Medulla oblongata (tissue), 1 donor: ENCODE measurements around the gene FARP2.
"Not testable (repeated sequence)": the region's sequence is repeated elsewhere in the genome, so short reads cannot be mapped to it uniquely, and the experiment has no call there.

Experiments
- DNase-seq: peaks from one replicate; pipeline ENCODE4 v3.0.0-alpha.2; 2015; ENCODE audit errors: extremely low spot score

Gene FARP2, protein sequence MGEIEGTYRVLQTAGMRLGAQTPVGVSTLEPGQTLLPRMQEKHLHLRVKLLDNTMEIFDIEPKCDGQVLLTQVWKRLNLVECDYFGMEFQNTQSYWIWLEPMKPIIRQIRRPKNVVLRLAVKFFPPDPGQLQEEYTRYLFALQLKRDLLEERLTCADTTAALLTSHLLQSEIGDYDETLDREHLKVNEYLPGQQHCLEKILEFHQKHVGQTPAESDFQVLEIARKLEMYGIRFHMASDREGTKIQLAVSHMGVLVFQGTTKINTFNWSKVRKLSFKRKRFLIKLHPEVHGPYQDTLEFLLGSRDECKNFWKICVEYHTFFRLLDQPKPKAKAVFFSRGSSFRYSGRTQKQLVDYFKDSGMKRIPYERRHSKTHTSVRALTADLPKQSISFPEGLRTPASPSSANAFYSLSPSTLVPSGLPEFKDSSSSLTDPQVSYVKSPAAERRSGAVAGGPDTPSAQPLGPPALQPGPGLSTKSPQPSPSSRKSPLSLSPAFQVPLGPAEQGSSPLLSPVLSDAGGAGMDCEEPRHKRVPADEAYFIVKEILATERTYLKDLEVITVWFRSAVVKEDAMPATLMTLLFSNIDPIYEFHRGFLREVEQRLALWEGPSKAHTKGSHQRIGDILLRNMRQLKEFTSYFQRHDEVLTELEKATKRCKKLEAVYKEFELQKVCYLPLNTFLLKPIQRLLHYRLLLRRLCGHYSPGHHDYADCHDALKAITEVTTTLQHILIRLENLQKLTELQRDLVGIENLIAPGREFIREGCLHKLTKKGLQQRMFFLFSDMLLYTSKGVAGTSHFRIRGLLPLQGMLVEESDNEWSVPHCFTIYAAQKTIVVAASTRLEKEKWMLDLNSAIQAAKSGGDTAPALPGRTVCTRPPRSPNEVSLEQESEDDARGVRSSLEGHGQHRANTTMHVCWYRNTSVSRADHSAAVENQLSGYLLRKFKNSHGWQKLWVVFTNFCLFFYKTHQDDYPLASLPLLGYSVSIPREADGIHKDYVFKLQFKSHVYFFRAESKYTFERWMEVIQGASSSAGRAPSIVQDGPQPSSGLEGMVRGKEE

DNA sequence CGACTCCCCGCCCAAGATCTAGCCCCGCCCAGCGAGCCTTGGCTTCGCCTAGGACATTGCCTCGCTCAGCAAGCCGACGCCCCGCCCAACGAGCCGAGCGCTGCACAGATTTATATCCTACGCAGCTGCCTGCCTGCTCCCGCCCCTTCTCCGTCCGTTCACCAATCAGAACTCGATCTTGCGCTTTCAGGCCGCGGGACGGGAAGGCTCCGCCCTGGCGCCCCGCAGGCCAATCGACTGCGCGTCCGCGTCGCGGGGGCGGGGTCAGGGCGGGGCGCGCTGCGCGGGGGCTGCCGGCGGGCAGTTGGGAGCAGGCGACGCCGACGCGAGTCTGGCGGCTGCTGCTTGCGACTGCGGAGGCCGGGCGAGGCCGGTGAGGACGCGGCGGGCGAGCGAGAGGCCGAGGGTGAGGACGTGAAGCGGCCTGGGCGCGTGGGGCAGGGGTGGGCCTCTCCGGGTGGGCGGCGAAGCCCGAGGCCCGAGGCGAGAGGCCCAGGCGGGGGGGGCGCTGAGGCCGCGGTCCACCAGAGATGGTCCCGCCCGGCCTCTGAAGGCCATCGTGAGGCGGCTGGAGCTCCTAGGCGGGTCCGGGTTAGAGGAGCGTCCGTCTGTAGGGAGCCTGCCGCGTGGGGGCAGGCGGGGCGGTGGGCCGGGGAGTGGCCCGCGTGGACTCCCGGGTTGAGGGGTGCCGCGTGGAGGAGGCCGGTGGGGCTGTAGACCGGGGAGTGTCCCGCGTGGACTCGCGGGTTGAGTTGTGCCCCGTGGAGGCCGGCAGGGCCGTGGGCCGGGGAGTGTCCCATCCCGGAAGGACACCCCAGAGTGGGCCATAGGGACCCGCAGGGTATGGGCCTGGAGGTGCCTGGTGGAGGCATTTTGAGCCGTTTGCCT, at the start of gene FARP2:
Gene FARP2, plus strand, starts transcription at position 303 of the 888 bp plus-strand sequence. CDS start 16,823 bp downstream, outside the sequence.
- DNase-seq = peak; percentile 99

DNA sequence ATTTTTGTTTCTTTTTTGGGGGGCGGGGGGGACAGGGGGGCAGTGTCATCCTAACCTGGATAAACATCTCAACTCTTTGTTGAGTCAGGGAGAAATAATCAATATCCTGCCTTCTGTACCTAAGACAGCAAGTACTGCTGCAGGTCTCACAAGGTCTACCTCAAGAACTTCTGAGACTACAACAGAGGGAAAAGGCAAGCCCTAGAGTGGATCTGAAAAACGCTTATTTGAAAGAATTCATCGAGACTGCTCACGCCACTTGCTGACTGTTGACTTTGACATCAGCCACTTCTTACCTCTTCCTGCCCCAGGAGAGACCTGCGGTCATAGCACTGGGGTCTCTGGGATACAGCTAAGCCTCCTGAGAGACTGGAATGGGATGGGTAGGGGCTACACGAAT, 49.0 kb upstream of the FARP2 start:
- no peak for DNase-seq

DNA sequence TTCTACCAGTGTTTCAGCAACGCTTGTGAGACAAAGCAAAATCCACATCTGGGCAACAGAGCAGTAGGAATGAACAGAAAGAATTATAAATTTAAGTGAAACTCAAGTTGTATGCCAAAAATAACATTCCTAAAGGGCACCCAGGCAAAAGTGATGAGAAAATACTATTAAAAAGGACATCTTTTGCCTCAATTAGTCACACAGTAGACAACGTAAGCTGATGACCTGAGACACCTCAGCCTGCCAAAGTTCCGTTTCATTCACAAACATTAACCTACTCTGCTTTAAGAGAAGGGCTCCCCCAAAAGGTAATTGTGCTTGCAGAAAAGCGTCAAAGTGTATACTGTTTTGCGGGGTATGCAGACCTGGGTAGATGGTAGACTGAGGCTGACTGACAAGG, 47.8 kb upstream of the FARP2 start:
- no peak for DNase-seq

DNA sequence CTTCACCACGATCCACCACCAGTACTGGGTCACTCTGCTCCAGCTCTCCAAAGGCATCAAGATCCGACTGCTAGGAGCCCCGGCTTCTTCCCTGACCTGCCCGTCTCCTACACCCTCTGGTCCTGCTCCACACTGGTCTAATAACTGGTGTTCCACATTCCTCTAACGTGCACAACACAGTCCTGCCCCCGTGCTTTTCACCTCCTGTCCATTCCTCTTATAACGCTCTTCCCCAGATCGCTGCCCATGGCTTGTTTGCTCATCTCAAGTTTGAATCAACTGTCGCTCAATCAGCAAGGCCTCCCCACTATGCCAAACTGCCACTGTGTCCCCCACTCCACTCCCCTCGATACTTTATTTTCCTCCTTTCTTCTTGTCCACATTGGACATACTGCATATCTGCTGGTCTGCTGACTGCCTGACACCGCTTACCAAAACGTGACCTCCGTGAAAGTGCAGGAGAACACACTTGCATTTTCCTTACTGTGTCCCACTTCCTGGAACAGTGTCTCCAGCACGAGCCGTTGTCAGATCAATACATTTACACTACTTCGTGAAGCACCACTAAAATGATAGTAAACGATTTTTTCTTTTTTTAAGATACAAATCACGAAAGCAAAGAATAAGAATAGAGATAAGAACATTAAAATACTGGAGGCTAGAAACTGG, 47.1 kb upstream of the FARP2 start:
- DNase-seq = no peak

DNA sequence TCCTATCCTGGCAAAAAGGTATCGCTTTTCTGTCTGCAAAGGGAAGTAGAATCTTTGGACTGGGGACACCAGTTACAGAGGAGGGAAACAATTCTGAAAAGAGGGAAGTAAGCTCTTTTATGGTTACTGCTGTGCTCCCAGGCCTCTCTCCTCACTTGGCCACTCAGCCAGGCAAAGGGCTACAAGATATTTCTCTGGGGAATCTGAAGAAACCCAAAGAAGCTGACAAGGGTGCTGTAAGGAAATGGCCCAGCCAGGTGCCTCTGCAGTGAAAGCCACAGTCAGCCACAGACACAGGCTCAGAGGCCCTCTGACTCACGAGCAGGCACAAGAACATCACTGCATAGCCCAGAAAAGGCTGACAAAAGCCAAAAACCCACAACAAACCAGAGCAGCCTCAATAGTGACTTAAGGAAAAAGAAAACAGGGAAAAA, 46.4 kb upstream of the FARP2 start:
- no peak for DNase-seq

DNA sequence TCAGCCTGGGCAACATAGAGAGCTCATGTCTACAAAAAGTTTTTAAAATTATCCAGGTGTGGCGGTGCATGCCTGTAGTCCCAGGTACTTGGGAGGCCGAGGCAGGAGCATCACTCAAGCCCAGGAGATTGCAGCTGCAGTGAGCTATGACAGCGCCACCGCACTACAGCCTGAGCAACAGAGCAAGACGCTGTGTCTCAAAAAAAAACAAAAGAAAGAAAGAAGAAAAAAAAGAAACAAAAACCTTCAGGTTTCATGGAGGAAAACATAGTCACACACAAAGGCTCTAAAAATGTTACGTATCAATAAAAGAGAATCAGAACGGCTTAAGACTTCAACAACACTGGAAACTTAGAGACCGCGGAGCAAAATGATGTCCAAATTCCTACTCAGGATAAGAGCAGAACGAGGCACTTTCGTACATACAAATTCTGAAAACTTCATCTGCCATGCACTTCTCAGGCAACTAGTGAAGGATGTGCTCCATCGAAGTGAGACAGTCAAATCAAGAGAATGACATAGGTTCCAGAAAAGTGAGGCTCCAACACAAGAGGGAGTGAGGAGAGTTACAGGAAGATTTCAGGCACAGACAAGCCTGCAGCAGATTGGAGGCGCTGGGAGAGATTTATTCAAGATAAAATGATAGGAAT, 45.0 kb upstream of the FARP2 start:
- DNase-seq = no peak

DNA sequence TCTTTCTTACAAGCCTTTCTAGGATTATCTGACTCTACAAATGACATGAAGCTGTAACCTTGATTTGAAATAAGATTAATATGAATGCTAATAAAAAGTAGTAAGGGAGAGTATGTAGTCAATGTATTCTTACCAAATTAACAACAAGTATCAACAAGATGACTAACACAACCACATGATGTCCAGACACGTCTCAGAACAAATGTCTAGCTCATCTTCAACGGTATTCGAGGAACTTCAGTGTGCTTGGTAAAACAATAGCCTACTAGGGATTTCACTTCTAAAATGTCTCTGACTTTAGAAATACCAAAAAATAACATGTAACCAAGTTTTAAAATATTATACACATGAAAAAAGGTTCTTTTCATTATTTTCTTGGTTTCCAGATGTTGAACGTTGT, 44.0 kb upstream of the FARP2 start:
- DNase-seq = no peak

DNA sequence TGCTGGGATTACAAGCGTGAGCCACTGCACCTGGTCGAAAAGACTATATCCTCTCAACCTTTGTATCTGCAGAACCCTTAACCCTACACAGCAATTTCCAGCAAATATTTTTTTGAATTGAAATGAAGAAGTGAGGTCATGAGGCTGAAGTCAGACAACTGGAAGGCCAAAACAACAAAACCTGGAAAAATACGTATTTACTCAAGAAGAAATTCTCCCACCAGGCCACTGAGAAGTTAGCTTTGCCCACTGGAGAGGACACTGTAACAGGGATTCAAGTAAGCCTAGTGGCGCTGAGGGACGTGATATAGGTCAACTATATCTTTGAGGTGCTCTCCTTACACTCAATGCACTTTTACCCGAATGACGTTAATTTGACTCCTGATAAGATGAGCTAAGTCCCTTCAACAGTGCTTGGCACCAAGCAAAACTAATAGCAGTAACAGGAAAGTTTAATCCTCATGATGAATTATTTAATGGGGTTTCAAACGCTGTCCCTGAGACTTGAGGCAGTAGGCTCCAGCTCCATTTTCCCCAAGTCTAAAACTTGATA, 42.5 kb upstream of the FARP2 start:
- DNase-seq = no peak

DNA sequence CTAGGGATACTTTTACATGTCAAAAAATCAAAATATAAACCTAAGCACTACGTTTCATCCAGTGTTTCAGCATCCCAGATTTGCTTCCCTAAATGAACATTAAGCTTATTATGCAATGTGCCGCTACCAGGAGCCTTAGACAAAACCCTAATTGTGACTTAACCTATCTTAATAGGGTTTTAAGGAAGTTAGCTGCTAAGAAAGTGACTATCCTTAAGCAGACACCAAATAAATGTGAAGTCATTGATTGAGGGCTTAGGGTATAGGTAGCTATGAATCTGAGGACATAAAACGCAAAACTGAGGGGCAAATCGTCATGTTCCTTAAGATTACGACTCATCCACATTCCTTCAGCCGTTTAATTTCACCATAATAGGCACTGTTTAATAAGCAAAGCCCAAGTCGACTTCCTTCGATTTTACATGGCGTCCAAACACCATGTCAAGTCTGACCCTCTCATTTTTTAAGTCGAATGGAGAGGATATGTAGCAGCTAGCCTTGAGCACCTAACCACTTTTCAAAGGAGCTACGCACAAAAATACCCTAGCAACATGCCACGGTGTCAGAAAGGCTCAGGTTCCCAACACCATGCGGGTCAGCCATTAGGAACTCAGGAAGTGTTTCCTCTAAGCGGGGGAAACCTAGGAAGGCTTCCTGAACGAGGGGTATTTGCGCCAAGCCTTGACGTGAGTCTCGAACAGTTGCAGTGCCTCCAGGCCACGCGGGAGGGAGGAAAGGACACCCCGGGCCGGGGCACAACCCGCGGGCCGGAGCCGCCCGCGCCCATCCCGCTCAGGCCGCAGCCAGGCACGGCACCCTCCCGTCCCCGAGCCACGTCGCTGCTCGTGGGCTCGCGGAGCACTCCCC, 41.6 kb upstream of the FARP2 start:
- DNase-seq = no peak

DNA sequence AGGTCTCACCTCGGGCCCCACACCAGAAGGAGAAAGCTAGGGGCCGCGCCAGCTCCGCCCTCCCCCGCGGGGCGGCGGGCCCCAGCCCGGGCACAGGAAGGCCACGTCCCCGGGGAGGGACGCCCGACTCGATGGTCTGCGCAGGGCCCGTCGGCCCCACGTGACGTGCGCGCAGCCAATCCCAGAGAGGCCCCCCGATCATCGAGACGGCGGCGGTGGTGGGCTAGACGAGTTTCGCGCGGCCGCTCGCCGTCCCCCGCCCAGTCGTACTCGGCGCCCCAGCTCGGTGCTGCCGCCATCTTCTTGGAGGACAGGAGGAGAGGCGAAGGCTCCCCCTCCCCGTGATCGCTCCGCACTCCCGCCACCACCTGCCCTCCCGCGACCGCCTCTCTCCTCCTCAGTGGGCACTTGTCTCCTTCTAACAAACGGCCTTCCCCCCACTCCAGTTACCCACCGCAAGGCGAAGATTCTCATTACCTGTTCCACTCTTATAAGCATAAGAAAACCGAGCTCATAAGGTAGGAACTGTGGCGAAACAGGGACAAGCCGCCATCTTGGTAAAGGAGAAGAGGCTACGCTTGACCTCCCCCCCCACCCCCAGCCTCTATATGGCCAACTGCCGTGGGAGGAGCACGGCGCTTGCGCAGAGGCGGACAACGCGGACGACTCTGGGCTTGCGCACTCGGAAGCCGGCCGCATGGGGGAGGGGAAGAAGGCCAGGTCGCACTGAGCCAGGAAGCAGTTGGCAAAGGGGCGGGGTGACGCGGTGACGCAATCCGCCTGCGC, 40.8 kb upstream of the FARP2 start, which contains the start of gene HDLBP:
Gene HDLBP, minus strand, starts transcription at position 580 of the 786 bp plus-strand sequence. CDS start 48,803 bp downstream, outside the sequence.
- peak; percentile 99 for DNase-seq

DNA sequence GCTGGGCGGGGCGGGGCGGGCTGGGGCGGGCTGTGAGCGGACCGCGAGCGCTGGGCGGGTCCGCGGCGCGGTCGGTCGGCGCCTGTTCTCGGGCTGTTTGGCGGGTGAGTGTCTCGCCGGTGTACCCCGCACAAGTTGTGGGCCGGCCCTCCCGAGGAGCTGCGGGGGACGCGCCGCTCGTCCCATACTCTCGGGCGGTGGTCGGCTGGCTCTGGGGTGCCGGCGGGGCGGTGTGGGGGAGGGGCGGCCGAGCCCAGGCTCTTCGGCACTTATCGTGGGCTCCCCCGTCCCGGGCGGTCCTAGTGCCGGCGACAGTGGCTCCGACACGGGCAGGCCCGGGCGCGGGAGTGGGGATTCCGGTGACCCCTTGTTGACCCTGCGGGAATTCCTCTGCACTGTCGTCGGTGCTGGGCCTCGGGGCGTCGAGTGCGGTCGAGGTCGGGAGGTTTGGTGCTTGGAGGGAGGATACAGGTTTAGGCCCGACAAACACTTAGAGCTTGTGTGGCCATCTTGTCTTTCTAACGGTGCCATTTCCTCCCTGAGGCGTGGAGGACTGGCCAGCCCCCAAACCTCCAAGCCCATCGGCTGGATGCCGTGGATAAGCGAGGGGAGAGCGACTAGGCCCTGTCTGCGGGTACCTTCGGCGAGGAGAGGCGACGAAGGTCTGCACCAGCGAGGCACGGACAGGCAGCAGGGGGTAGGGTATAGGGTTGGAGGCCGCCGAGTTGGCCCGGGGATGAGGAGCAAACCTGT, 40.0 kb upstream of the FARP2 start, which contains the start of gene SEPTIN2:
Gene SEPTIN2, plus strand, starts transcription at position 47 of the 753 bp plus-strand sequence. CDS start 8,308 bp downstream, outside the sequence.
- DNase-seq = peak; percentile 70

DNA sequence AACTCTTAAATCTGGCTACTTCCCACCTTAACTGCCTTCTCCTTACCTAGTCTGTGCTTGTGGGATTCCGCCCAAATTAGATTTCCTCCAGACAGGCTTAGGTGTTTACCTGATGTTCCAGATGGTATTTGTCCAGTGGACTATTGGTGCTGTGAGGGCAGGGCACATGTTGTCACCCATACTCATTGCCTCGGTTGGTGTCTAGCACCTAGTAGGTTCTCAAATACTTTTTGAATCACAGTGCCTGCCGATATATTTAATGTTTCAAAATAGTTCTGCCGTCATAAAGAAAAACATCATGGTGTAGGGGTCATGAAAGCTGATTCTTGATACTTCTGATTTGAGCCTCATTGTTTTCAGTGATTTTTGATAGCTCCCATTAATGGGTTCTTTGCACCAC, 39.3 kb upstream of the FARP2 start:
- no peak for DNase-seq

DNA sequence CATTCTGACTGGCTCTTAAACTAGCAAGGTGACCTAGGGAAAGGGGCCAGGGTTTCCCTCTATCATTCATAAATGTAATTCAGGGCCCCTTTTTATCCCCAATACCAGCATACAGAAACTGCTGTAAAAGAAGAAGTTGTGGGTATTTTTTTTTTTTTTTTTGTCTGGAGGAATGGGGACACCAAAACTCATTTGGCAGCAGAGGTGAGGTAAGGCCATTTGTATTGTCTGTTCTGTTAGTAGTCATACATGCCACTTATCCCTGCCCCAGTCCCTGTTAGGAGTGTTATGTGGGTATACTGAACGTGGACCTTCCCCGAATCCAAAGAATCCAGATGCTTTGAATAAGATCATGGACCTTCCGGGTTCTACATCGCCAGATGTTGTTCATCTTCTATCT, 38.7 kb upstream of the FARP2 start:
- no peak for DNase-seq

DNA sequence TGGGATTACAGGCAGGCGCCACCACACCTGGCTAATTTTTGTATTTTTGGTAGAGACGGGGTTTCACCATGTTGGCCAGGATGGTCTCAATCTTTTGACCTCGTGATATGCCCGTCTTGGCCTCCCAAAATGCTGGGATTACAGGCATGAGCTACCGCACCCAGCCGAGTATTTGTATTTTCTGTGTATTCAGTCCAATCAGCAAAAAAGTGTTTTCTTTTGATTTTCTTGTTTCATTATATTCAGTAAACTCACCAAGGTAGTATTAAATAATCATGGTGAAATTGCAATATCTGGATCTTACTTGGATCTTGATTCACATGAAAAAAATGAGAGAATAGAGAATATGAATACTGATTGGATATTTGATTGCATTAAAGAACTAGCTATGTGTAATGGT, 37.3 kb upstream of the FARP2 start:
- DNase-seq = not testable (repeated sequence)

DNA sequence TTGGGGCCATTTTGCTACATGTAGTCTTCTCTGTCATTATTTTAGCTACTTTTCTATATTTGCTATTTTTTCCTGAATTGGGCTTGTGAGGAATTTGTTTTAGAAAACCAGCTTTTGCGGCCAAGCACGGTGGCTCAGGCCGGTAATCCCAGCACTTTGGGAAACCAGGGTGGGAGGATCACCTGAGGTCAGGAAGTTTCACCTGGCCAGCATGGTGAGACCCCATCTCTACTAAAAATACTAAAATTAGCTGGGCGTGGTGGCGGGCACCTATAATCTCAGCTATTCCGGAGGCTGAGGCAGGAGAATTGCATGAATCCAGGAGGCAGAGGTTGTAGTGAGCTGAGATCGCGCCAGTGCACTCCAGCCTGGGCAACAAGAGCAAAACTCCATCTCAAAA, 35.7 kb upstream of the FARP2 start:
- DNase-seq = no peak

DNA sequence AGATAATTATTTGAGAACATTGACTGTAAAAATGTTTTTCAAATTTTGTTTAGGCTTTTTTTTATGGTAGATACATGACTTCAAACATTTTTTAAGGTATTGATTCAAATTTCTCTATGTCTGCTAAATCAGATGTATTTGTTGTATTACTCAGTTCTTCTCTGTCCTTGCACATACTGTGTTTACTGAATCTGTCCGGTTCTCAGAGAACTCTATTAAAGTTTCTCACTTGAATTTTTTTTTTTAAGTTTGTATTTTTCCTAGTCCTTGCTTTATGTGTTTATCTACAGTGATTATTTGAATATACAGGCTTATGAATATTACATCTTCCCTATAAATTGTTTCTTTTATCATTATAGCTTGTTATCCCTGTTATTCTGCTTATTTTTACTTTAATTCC, 35.1 kb upstream of the FARP2 start:
- DNase-seq = no peak

DNA sequence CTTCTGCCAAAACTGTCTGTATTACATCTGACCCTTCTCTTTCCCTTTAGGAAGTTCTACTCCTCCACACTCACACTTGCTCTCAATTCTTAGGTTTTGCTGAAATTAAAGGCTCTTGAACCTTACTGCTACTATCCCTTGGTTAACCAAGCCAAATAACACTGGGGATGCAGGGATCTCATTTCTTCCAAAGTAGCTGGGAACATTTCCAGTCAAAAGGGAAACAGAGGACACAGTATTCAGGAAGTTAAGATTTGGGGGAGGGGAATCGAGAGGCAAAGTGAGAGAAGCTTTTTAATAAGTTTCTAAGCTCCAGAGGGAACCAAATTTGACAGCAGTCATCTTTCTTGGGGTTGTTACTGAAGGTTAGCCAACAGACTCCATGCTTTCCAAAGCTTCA, 34.2 kb upstream of the FARP2 start:
- peak; percentile 80 for DNase-seq
